Smooth muscle cell (in vitro differentiated cells): ENCODE data around the gene PPP1R14C. TPM values are rescaled to one million over a fixed set of nuclear protein-coding genes. Genes with fewer than 3 reads are reported as not detected.
A peak's percentile ranks its signal among the peaks of the same experiment; 100 is the strongest.

Experiments used
- DNase-seq: peaks from one replicate; lab custom pipeline; 2025; ENCODE audit not compliant: unreplicated experiment; lab: John Stamatoyannopoulos, UW
- H2AFZ ChIP-seq: fragments of 200-600 bp; sonication (generic); 2 replicates; pipeline ENCODE4 v1.6.0; 2016; ENCODE audit warnings: antibody characterized with exemption, low read depth, mild to moderate bottlenecking
- H3F3A ChIP-seq: fragments of 200-600 bp; sonication (generic); 2 replicates; pipeline ENCODE4 v1.6.0; 2017; ENCODE audit warnings: antibody characterized with exemption, low read depth
- H3K27ac ChIP-seq: fragments of 200-600 bp; sonication (generic); 2 replicates; pipeline ENCODE4 v1.5.1; 2016; ENCODE audit warnings: low read depth, mild to moderate bottlenecking
- H3K27me3 ChIP-seq: fragments of 200-600 bp; sonication (generic); 2 replicates; pipeline ENCODE4 v1.6.1; 2016; ENCODE audit warnings: low read depth, mild to moderate bottlenecking
- H3K36me3 ChIP-seq: fragments of 200-600 bp; sonication (generic); 2 replicates; pipeline ENCODE4 v1.5.1; 2016; ENCODE audit warnings: low read depth
- H3K4me1 ChIP-seq: fragments of 200-600 bp; sonication (generic); 2 replicates; pipeline ENCODE4 v1.5.1; 2016; ENCODE audit warnings: low read depth
- H3K4me2 ChIP-seq: fragments of 200-600 bp; sonication (generic); 2 replicates; pipeline ENCODE4 v1.6.0; 2016; ENCODE audit warnings: mild to moderate bottlenecking
- H3K4me3 ChIP-seq: fragments of 200-600 bp; sonication (generic); 2 replicates; pipeline ENCODE4 v1.5.1; 2016; ENCODE audit warnings: mild to moderate bottlenecking
- H3K79me2 ChIP-seq: fragments of 200-600 bp; sonication (generic); 2 replicates; pipeline ENCODE4 v1.6.0; 2016; ENCODE audit warnings: low read depth, mild to moderate bottlenecking
- H3K9ac ChIP-seq: fragments of 200-600 bp; sonication (generic); 2 replicates; pipeline ENCODE4 v1.6.0; 2016; ENCODE audit warnings: low read depth
- H3K9me3 ChIP-seq: fragments of 200-600 bp; sonication (generic); replicated peaks from 2 replicates; pipeline ENCODE4 v1.5.1; 2016; ENCODE audit warnings: low read depth
- H4K20me1 ChIP-seq: fragments of 200-600 bp; sonication (generic); 2 replicates; pipeline ENCODE4 v1.6.0; 2016; ENCODE audit warnings: low read depth
- WGBS: methylation state at CpG from one replicate; pipeline ENCODE4 v1.1.7; 2016; ENCODE audit warnings: low lambda C conversion rate; 5-methylcytosine and 5-hydroxymethylcytosine counted together
- polyA plus RNA-seq: library from polyadenylated mRNA; unstranded; fragments of >200 nt; fragmentation: Nextera tagmentation; extraction: Ambion mirVana; gene quantifications from 2 replicates; pipeline ENCODE4 v1.2.1, GENCODE V29; 2016
- total RNA-seq: library from RNA; depleted of rRNA; stranded (reverse); fragments of >200 nt; gene quantifications from 2 replicates; pipeline ENCODE4 v1.2.3, GENCODE V29; 2014
- TF ChIP-seq, protein P1 (sequence below): fragments of 200-600 bp; sonication (generic); IDR thresholded peaks from 2 replicates; pipeline ENCODE4 v1.5.1; 2017; ENCODE audit warnings: borderline replicate concordance, mild to moderate bottlenecking, antibody characterized with exemption; ENCODE audit not compliant: insufficient read depth, poor library complexity, severe bottlenecking

PPP1R14C gene
- total and polyA plus RNA-seq, 2 experiments from 2014 or later = 2.6 to 7.9 TPM

DNA sequence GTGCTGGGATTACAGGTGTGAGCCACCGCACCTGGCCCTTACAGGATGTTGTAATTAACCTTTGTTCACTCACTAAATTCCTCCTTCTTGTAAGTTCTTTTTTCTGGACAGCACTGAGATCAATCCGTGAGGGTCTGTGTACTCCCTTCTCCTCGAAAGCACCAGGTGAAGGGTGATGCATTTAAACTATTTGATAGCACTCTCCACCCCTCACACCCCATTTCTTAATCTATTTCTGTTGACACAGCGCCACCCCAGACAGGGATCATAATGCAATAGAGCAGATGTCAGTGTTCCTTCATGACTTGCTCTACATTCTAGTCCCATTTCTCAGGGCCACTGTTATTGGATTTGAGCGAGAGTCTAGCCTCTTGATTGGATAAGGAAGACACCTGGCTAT is 46.3 kb downstream of the PPP1R14C start:
- H3K4me2 ChIP-seq = no peak overlapping the region
- no peaks in the 10 kb centered on the region for H3K27me3 ChIP-seq
- DNase-seq = no peak
- no peaks in the 10 kb centered on the region for H3K79me2 ChIP-seq
- H4K20me1 ChIP-seq = no peaks in the 10 kb centered on the region
- no peaks in the 10 kb centered on the region for H3F3A ChIP-seq
- no peak overlapping the region for H3K9ac ChIP-seq
- no peak overlapping the region for H2AFZ ChIP-seq
- H3K27ac ChIP-seq = no peak overlapping the region
- H3K4me3 ChIP-seq = no peak overlapping the region
- no peaks in the 10 kb centered on the region for H3K4me1 ChIP-seq
- no peaks in the 10 kb centered on the region for H3K36me3 ChIP-seq
- TF ChIP-seq, protein P1, sequence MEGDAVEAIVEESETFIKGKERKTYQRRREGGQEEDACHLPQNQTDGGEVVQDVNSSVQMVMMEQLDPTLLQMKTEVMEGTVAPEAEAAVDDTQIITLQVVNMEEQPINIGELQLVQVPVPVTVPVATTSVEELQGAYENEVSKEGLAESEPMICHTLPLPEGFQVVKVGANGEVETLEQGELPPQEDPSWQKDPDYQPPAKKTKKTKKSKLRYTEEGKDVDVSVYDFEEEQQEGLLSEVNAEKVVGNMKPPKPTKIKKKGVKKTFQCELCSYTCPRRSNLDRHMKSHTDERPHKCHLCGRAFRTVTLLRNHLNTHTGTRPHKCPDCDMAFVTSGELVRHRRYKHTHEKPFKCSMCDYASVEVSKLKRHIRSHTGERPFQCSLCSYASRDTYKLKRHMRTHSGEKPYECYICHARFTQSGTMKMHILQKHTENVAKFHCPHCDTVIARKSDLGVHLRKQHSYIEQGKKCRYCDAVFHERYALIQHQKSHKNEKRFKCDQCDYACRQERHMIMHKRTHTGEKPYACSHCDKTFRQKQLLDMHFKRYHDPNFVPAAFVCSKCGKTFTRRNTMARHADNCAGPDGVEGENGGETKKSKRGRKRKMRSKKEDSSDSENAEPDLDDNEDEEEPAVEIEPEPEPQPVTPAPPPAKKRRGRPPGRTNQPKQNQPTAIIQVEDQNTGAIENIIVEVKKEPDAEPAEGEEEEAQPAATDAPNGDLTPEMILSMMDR = no peak
- H3K9me3 ChIP-seq = no peaks in the 10 kb centered on the region
- 80% methylated on average over 5 of the region's 5 CpGs for WGBS

DNA sequence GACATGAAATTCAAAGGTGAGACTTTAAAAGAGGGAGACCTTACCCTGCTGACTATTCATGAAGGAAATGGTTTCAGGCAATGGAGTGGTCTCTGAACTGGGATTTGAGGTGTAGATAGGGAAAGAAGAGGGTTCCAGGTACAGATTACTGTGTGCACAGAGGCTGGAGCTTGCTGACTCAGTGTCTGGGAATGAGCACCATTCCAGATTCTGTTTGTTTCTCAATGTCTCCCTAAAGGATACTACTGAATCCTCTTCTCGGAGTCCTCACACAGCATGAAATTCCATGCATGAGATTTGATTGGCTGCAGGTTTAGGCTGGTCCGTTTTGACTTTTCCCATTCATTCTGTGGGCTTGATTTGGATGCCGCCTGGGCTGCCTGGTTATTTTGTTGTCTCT is 49.0 kb downstream of the PPP1R14C start:
- H3F3A ChIP-seq = no peaks in the 10 kb centered on the region
- H3K4me2 ChIP-seq = no peak overlapping the region
- no peaks in the 10 kb centered on the region for H3K9me3 ChIP-seq
- H3K27ac ChIP-seq = peak overlapping the region; percentile 46
- TF ChIP-seq, protein P1 = no peak
- H4K20me1 ChIP-seq = no peaks in the 10 kb centered on the region
- no peak overlapping the region for H3K9ac ChIP-seq
- 53% methylated on average over 3 of the region's 3 CpGs for WGBS
- no peaks in the 10 kb centered on the region for H3K27me3 ChIP-seq
- H3K4me1 ChIP-seq = no peaks in the 10 kb centered on the region
- no peak overlapping the region for H3K4me3 ChIP-seq
- no peaks in the 10 kb centered on the region for H3K36me3 ChIP-seq
- H3K79me2 ChIP-seq = no peaks in the 10 kb centered on the region
- no peak overlapping the region for H2AFZ ChIP-seq
- DNase-seq = no peak

DNA sequence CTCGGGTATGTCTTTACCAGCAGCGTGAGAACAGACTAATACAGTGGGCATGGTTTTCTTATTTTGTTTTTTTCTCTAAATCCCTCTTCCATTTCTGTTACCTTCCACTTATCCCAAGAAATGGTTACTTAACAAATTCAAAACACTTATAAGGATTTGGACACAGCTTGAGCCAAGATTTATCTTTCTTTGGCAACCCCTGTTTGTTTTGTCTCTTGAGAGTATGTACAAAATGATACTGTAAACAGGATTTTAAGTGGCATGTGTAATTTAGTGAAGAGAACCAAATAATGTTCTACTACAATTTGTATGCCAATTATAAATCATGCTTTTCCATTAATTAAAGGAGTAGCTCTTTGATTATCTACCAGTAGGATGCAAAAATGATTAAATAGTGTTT is 51.4 kb downstream of the PPP1R14C start:
- Histone ChIP-seq H3K4me2 (no peak overlapping the region), H3K9me3 (no peaks in the 10 kb centered on the region), H3K4me3 (no peak overlapping the region), H3K36me3 (no peaks in the 10 kb centered on the region), H4K20me1 (no peaks in the 10 kb centered on the region), H3F3A (no peaks in the 10 kb centered on the region), H3K9ac (no peak overlapping the region), H3K27me3 (peaks cover 6% of the 10 kb centered on the region), H2AFZ (no peak overlapping the region), H3K4me1 (no peaks in the 10 kb centered on the region), H3K79me2 (no peaks in the 10 kb centered on the region), H3K27ac (no peak overlapping the region)
- TF ChIP-seq, protein P1 = no peak
- no peak for DNase-seq
- whole genome bisulfite sequencing = 94% methylated on average over 2 of the region's 2 CpGs

DNA sequence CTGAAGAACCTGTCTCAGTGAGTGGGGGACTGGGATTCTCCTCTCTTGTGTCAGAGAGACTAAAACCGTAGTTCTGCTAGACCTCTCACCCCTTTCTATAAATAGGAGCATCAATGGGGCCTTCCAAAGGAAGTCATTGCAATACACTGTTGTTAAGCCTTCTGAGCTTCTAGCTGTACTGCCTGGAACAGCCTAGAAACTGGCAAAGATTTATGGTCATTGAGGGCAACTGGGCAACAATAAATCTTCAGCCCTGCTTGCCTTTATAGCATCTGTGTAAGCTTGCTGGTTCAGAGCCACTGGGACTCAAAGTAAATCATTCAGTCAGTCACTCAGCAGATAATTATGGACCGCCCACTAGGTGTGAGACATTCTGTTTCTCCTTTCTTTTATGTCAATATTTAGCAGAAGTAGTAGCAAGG is 53.2 kb downstream of the PPP1R14C start:
- no peaks in the 10 kb centered on the region for H3F3A ChIP-seq
- no peak overlapping the region for H2AFZ ChIP-seq
- H3K9me3 ChIP-seq = no peaks in the 10 kb centered on the region
- peaks cover 6% of the 10 kb centered on the region for H3K27me3 ChIP-seq
- no peak overlapping the region for H3K9ac ChIP-seq
- no peaks in the 10 kb centered on the region for H3K79me2 ChIP-seq
- no peak overlapping the region for H3K4me3 ChIP-seq
- H3K36me3 ChIP-seq = no peaks in the 10 kb centered on the region
- H3K27ac ChIP-seq = no peak overlapping the region
- no peak overlapping the region for H3K4me2 ChIP-seq
- WGBS = 37% methylated on average over 2 of the region's 2 CpGs
- H3K4me1 ChIP-seq = no peaks in the 10 kb centered on the region
- TF ChIP-seq, protein P1 = no peak
- H4K20me1 ChIP-seq = no peaks in the 10 kb centered on the region
- no peak for DNase-seq
